ENCODE data around the gene CDKN1B.

- TF ChIP-seq CTCF (tag by site-specific recombination; IDR thresholded peaks at IDR 0.05) (no peak), ZNF2 (tag by site-specific recombination; IDR thresholded peaks at IDR 0.05) (no peak)
Observed at GRCh38 chr12:12757121-12757520, 40.0 kb downstream of the CDKN1B start.

All from HEK293 (cell line).